Neural cell (in vitro differentiated cells): ENCODE results near the gene TNS1.

Experiments used
- EP300 ChIP-seq: fragments of 450-650 bp; conservative IDR thresholded peaks from 2 replicates; pipeline ENCODE4 v1.6.1; 2014; ENCODE audit warnings: antibody characterized with exemption, mild to moderate bottlenecking, moderate library complexity; ENCODE audit not compliant: poor library complexity, severe bottlenecking
- EZH2 ChIP-seq: fragments of 200-600, 300-800 bp; shearing (Covaris generic), sonication (generic); IDR thresholded peaks from 2 replicates; pipeline ENCODE4 v1.6.1; 2014; ENCODE audit warnings: antibody characterized with exemption, low read length, borderline replicate concordance, mild to moderate bottlenecking; ENCODE audit not compliant: insufficient read depth, poor library complexity, severe bottlenecking
- MXI1 ChIP-seq: fragments of 450-650 bp; conservative IDR thresholded peaks from 2 replicates; pipeline ENCODE4 v1.6.1; 2014; ENCODE audit warnings: antibody characterized with exemption, mild to moderate bottlenecking; ENCODE audit not compliant: poor library complexity, severe bottlenecking
- POLR2AphosphoS5 ChIP-seq: IDR thresholded peaks from 2 replicates; pipeline ENCODE4 v1.6.1; 2012
- RAD21 ChIP-seq: fragments of 450-650 bp; conservative IDR thresholded peaks from 2 replicates; pipeline ENCODE4 v1.6.1; 2014; ENCODE audit warnings: antibody characterized with exemption, mild to moderate bottlenecking, moderate library complexity
- TF ChIP-seq, protein P1 (sequence below): fragments of 450-650 bp; IDR thresholded peaks from 2 replicates; pipeline ENCODE4 v1.5.1; 2014; ENCODE audit warnings: antibody characterized with exemption, mild to moderate bottlenecking, moderate library complexity; ENCODE audit not compliant: poor library complexity, severe bottlenecking

DNA sequence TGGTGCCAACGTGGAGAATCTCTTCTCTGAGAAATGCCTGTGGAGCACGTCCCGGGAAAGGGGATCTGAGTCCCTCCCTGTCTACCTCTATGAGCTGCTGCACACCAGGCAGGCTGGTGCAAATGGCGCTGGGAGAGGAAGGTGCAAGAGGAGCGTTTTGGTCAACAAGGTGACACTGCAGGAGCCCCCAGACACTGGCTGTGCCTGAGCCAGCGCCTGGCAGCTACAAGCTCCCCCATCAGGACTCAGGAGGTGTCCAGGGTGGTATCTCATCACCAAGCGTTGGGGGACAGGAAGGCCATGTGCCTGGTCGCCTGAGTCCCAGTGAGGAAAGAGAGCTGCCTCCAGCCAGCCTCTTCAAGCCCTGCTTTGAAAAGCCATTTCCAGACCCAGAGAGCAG is 173.4 kb downstream of the TNS1 start:
- TF ChIP-seq RAD21 (no peak), EZH2 (no peak), MXI1 (no peak), POLR2AphosphoS5 (no peak), EP300 (no peak)
- TF ChIP-seq, protein P1, sequence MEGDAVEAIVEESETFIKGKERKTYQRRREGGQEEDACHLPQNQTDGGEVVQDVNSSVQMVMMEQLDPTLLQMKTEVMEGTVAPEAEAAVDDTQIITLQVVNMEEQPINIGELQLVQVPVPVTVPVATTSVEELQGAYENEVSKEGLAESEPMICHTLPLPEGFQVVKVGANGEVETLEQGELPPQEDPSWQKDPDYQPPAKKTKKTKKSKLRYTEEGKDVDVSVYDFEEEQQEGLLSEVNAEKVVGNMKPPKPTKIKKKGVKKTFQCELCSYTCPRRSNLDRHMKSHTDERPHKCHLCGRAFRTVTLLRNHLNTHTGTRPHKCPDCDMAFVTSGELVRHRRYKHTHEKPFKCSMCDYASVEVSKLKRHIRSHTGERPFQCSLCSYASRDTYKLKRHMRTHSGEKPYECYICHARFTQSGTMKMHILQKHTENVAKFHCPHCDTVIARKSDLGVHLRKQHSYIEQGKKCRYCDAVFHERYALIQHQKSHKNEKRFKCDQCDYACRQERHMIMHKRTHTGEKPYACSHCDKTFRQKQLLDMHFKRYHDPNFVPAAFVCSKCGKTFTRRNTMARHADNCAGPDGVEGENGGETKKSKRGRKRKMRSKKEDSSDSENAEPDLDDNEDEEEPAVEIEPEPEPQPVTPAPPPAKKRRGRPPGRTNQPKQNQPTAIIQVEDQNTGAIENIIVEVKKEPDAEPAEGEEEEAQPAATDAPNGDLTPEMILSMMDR, result no peak
